GM12878 (cell line): ENCODE data around the gene DCAF5. TPM values are rescaled to one million over a fixed set of nuclear protein-coding genes. Genes with fewer than 3 reads are reported as not detected.

Experiments
- ATAC-seq: fragments of 200-7000 bp; cut with Tn5 transposase; 3 replicates; pipeline ENCODE4 v1.9.1; 2020; ENCODE audit warnings: mild to moderate bottlenecking, moderate library complexity
- BruUV-seq: library from RNA; stranded (reverse); fragments of 400-500 nt; replicated peaks from 2 replicates; lab custom pipeline; 2021; lab: Mats Ljungman, UMichigan
- CTCF ChIA-PET: fragments of 300-600 bp; sonication (Branson Sonifier 250); formaldehyde crosslinking; extraction: SDS; loops from one replicate; lab custom pipeline; 2021; ENCODE audit warnings: inconsistent platforms; lab: Yijun Ruan, JAX
- POLR2A ChIA-PET: fragments of 350-600 bp; formaldehyde crosslinking; extraction: SDS; loops from one replicate; lab custom pipeline; 2021; ENCODE audit warnings: inconsistent platforms; lab: Charles Lee
- RAD21 ChIA-PET: fragments of 300-600 bp; sonication (Branson Sonifier 250); formaldehyde crosslinking; loops from one replicate; lab custom pipeline; 2023; ENCODE audit warnings: antibody characterized with exemption; ENCODE audit not compliant: unreplicated experiment; lab: Charles Lee
- SMC1A ChIA-PET: fragments of 300-600 bp; sonication (Branson Sonifier 250); formaldehyde crosslinking; loops from one replicate; lab custom pipeline; 2023; ENCODE audit not compliant: unreplicated experiment, uncharacterized antibody; lab: Charles Lee
- DNase-seq: peaks from one replicate; pipeline ENCODE4 v3.0.0-alpha.2; 2011; ENCODE audit warnings: low read depth, low spot score
- FAIRE-seq: peaks from 3 replicates; lab custom pipeline; 2011; peaks lifted over from hg19 to GRCh38; lab: Jason Lieb, UNC
- H2AFZ ChIP-seq: 2 replicates; pipeline ENCODE4 v1.6.0; 2011; ENCODE audit warnings: low read depth, low read length, control low read depth; ENCODE audit not compliant: control insufficient read depth
- H3K27ac ChIP-seq: 2 replicates; pipeline ENCODE4 v1.5.1; 2011; ENCODE audit warnings: control low read depth; ENCODE audit not compliant: control insufficient read depth, insufficient read depth
- H3K27me3 ChIP-seq, 2 experiments: replicated peaks in 1 of 2; 2 replicates each; pipeline versions ENCODE4 v1.6.0 to v1.6.1; 2011; ENCODE audit warnings: low read length in 1 of 2; ENCODE audit not compliant: control insufficient read depth in 2 of 2, insufficient read depth in 2 of 2
- H3K36me3 ChIP-seq, 2 experiments: 2 replicates each; pipeline ENCODE4 v1.5.1; 2011; ENCODE audit warnings: low read length in 1 of 2; ENCODE audit not compliant: control insufficient read depth in 2 of 2, insufficient read depth in 2 of 2
- H3K4me1 ChIP-seq: 2 replicates; pipeline ENCODE4 v1.6.1; 2011; ENCODE audit warnings: mild to moderate bottlenecking, low read length, moderate library complexity, mixed read lengths; ENCODE audit not compliant: control insufficient read depth, insufficient read depth
- H3K4me2 ChIP-seq: 2 replicates; pipeline ENCODE4 v1.6.0; 2011; ENCODE audit warnings: control low read depth; ENCODE audit not compliant: control insufficient read depth, insufficient read depth
- H3K4me3 ChIP-seq: fragments of 200-600 bp; sonication (generic); 2 replicates; pipeline ENCODE4 v1.5.1; 2016
- H3K79me2 ChIP-seq: 2 replicates; pipeline ENCODE4 v1.6.0; 2011; ENCODE audit warnings: low read length; ENCODE audit not compliant: control insufficient read depth, insufficient read depth
- H3K9ac ChIP-seq: 2 replicates; pipeline ENCODE4 v1.8.0; 2011; ENCODE audit warnings: low read length, control low read depth, mixed read lengths; ENCODE audit not compliant: control insufficient read depth, insufficient read depth
- H3K9me3 ChIP-seq: replicated peaks from 3 replicates; pipeline ENCODE4 v1.5.1; 2011; ENCODE audit warnings: mild to moderate bottlenecking, low read length; ENCODE audit not compliant: control insufficient read depth, insufficient read depth
- H4K20me1 ChIP-seq: 2 replicates; pipeline ENCODE4 v1.6.0; 2011; ENCODE audit not compliant: control insufficient read depth, insufficient read depth
- ATF2 ChIP-seq: IDR thresholded peaks from 2 replicates; pipeline ENCODE4 v1.6.1; 2012; ENCODE audit warnings: low read length, inconsistent platforms
- BACH1 ChIP-seq: fragments of 450-650 bp; IDR thresholded peaks from 2 replicates; pipeline ENCODE4 v1.6.1; 2017; ENCODE audit warnings: mild to moderate bottlenecking, borderline replicate concordance
- CTCF ChIP-seq, 3 experiments: IDR thresholded peaks in 2 of 3; conservative IDR thresholded peaks in 1 of 3; 2 replicates each; pipeline ENCODE4 v1.5.1; 2011; ENCODE audit warnings: low read depth in 3 of 3, low read length in 3 of 3, mild to moderate bottlenecking in 3 of 3, control low read depth in 2 of 3, moderate library complexity in 2 of 3, inconsistent platforms in 1 of 3, mixed read lengths in 1 of 3; ENCODE audit not compliant: control insufficient read depth in 2 of 3, insufficient read depth in 1 of 3; ENCODE audit errors: extremely low read depth in 1 of 3
- E2F8 ChIP-seq: fragments of 450-650 bp; IDR thresholded peaks from 2 replicates; pipeline ENCODE4 v1.6.1; 2018; ENCODE audit warnings: mild to moderate bottlenecking, low read depth, moderate library complexity; ENCODE audit not compliant: partially characterized antibody
- FOS ChIP-seq: IDR thresholded peaks from 3 replicates; pipeline ENCODE4 v1.6.1; 2011; ENCODE audit warnings: borderline replicate concordance; ENCODE audit not compliant: insufficient read length; ENCODE audit errors: extremely low read depth
- ZBTB11 ChIP-seq: fragments of 450-650 bp; formaldehyde crosslinking; IDR thresholded peaks from 2 replicates; pipeline ENCODE4 v1.5.0; 2022; ENCODE audit warnings: mild to moderate bottlenecking, missing genetic modification characterization
- ZNF687 ChIP-seq: fragments of 450-650 bp; IDR thresholded peaks from 2 replicates; pipeline ENCODE4 v1.6.1; 2017; ENCODE audit warnings: mild to moderate bottlenecking, moderate library complexity
- WGBS: methylation state at CpG from one replicate; pipeline ENCODE4 v1.1.6; 2016; ENCODE audit warnings: low lambda C conversion rate; ENCODE audit not compliant: insufficient replicate concordance, insufficient coverage; ENCODE audit errors: missing lambda C conversion rate; 5-methylcytosine and 5-hydroxymethylcytosine counted together
- in situ Hi-C: fragments of 300-500 bp; cut with MboI; formaldehyde crosslinking; loops from 9 replicates; pipeline ENCODE4 v1.14.3; 2018; ENCODE audit warnings: mixed read lengths
- intact Hi-C: fragments of 100-400 bp; cut with micrococcal nuclease; formaldehyde crosslinking; loops from one replicate; pipeline ENCODE4 v1.14.2; 2022; ENCODE audit not compliant: unreplicated experiment
- polyA plus RNA-seq, 11 experiments: library from polyadenylated mRNA; depleted of rRNA in 4 of 11; unstranded in 6 of 11; stranded (reverse) in 5 of 11; fragments of >200 nt; fragmentation: Nextera tagmentation in 4 of 11; fragmentation: Illumina TruSeq in 1 of 11; extraction: Ambion mirVana in 4 of 11; extraction: Trizol in 1 of 11; gene quantifications; 1 replicate in 1 of 11; 2 replicates in 10 of 11; pipeline versions ENCODE4 v1.2.1 to v1.2.3, GENCODE V29; 2011 to 2016; ENCODE audit warnings: inconsistent platforms in 2 of 11, missing spikeins in 2 of 11, low read depth in 1 of 11
- total RNA-seq, 4 experiments: library from RNA; depleted of rRNA in 3 of 4; stranded (reverse); fragments of >200 nt in 3 of 4; fragmentation: Illumina TruSeq in 1 of 4; extraction: Trizol in 1 of 4; gene quantifications; 2 replicates each; pipeline versions ENCODE4 v1.2.1 to v1.2.3, GENCODE V29; 2013 to 2021

DCAF5 gene
- total and polyA plus RNA-seq, 10 of the 15 experiments (the other 5 are each of a cell fraction or from before 2014, with no cell fraction given): 6.8 to 38.1 (median 19.1) TPM

- ChIA-PET CTCF (no interaction called here), SMC1A (no interaction called here), RAD21 (no interaction called here), POLR2A (no interaction called here)
- Histone ChIP-seq H3K27ac (no peak overlapping the region), H3K79me2 (no peaks in the 10 kb centered on the region), H3K27me3 (no peaks in the 10 kb centered on the region), H4K20me1 (no peaks in the 10 kb centered on the region), H3K4me2 (no peak overlapping the region), H3K4me1 (no peaks in the 10 kb centered on the region), H2AFZ (no peak overlapping the region), H3K36me3 (peaks cover 7 to 25% of the 10 kb centered on the region in 2 experiments; a peak in 3 of 4 replicates), H3K4me3 (no peak overlapping the region), H3K9me3 (no peaks in the 10 kb centered on the region), H3K9ac (no peak overlapping the region)
- WGBS: 95% methylated on average over 3 of the region's 3 CpGs
- BruUV-seq: no TSS peak
- ATAC-seq (no peak), FAIRE-seq (no peak), DNase-seq (no peak)
- intact Hi-C loops: no loop called here
- in situ Hi-C loops: no loop called here
- TF ChIP-seq BACH1 (no peak), FOS (no peak), CTCF (IDR thresholded peaks at IDR 0.05 in 2 of 3, conservative IDR thresholded peaks at IDR 0.05 in 1 of 3; ENCODE audit: control insufficient read depth in 2 of 3, extremely low read depth in 1 of 3, insufficient read depth in 1 of 3, low read depth in 3 of 3, low read length in 3 of 3) (no peak), ZNF687 (no peak), ATF2 (no peak), ZBTB11 (no peak), E2F8 (no peak)
Observed at GRCh38 chr14:69087061-69087461, 65.9 kb downstream of the DCAF5 start.
